Activated CD4-positive, CD25-positive, alpha-beta regulatory T cell treated with anti-CD3 and anti-CD28 coated beads, Interleukin-2, amount 50 U/mL, for 24 hours (primary cell): Measurements from ENCODE around the gene SUMF1.

Source experiments
- ATAC-seq, 2 donors: fragments of 150-1000 bp; cut with Tn5 transposase; one replicate each; pipeline ENCODE4 v1.10.0; 2021; ENCODE audit warnings: mild to moderate bottlenecking in 1 of 2, moderate library complexity in 1 of 2

The SUMF1 gene

DNA sequence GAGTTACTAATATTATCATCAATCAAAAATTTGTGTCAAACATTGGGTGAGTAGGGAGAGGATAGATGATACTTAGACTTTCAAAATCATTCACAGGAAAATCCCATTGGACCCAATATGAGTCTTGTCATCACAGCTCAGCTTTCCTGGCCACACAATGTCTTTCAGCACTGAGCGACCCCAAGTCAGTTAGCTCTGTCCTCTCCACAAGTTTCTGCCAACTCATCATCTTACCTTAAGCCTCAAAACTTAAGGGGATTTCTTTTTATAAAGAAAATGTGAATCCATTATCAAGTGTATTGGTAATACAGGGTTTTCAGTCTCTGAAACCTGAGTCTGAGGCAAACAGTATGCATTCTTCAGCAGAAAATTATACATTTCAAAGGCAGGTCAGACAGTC lies 55.8 kb downstream of the SUMF1 start:
- no peak for ATAC-seq

DNA sequence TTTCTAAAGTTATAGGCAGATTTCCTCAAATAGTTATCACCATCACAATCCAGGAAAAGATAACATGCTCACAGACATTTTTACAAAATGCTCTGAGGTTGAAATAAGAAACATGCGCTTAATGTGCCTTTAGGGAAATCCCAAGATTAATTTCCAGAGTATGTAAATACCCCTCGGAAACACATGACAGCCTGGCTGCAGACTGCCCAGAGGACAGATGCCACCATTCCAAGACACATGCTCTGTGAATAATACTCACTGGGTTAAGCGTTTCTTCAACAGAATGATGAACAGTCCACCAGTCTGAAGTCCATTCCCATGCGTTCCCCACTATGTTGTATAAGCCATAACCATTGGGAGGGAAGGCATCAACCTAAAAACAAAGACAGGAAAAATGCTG lies 56.5 kb downstream of the SUMF1 start:
- ATAC-seq = no peak

DNA sequence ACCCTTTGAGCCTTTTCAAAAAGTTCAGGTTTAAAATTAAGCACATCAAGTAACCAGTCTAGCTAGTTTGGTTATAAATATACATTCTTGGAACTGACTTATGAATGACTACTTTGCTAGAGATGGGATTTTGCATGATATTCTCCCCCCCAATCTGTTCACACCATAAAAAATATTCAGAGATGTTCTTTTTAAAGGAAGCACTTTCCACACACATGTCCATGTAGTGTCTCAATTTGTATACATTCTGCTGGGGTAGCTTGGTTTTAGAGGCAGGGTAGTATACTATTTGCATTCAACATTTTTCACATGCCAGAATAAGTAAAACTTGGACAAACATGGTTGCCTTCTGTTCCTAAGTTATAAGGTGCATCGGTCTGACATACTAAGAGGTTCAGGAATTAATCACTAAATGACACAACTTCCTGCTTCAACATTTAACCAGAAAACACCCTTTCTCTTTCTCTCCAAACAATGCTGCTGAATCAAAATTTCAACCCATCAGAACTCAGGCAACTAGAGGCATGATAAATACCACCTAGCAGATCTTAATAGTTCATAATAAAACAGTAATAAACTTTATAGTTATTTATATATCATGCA lies 57.0 kb downstream of the SUMF1 start:
- peak; percentile 27 to 31 for ATAC-seq

DNA sequence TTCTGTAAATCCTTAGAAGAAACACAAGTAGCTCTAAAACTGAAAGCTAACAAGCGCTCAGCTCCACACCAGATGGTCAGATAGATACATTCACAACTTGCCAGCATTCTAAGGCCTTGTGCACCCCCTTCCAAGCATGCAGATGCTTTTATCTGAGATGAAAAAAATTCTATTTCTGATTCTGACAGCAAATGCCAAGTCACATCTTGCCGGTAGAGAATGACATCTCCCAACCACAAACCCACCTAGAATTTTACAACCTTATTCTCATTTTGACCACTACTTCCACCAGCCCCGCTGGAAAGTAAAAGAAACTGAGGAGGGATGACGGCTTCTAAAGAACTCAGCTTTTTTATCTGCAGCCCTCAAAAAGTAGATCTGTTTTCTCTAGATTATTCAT lies 57.7 kb downstream of the SUMF1 start:
- ATAC-seq = peak; percentile 52 to 57

DNA sequence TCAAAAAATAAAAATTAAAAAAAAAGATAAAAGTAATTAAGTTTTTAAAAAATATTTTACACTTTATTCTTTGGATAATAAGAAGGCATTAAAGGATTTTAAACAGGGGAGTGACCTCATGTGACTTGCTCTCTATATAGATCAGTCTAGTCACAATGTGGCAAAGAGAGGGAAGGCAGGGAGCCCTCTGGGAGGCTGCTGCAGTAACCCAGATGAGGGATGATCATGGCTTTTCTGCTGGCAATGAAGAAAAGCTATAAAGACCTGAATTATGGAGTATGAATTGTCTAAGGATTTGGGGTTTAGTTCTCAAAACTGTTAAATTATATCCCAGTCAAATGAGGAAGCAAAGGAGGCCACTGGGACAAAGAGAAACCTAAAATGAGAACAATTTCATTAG lies 58.1 kb downstream of the SUMF1 start:
- no peak for ATAC-seq

DNA sequence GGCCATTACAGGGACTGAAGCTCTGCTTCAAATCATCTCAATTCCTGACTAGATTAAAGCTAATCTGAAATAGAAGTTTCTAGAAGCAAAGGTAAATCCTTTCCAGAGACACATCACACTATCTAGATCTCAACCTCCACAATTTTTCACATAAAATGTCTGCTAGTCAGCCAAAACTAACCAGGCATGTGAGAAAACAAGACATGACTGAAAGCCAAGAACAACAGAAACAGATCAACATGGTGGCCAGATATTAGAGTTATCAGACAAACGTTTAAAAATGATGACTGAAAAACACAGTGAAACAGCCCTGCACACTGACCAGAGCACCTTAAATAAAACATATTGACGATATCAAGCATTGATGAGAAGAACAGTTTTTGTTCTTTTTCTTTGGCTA lies 59.1 kb downstream of the SUMF1 start:
- no peak for ATAC-seq

DNA sequence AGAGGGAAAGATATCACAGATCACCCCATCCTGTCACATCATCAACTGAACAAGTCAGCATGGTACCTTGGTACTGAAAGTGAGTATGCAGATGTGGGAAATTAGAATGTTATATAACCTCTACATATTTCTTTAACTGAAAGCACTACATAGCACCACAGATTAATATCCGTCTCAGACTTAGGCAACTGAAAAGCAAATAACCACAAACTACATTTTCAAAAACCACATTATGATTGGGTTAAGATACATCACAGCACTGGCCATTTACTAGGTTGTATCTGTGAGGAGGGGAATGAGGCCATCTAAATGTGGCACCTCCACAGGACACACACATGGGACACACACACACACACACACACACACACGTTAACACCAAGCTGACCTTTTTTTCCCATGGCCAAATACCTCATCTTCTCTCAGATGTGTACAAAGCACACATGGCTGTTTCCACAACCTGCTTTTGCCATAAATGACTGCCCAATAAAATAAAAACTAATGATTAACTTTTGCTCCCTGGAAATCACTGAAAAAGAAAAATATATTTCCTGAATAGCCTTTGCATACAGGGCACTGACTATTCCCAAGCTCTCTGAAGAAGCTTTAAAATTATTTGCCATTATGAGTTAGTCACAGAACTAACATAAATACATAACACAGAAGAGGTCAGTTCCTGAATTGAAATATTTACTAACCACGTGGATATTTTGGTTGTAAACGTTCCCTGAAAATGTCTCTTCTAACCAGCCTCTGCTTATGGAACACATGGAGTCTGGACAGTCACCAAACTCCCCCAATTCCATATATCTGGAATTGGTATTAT lies 60.1 kb downstream of the SUMF1 start:
- peak; percentile 63 to 74 for ATAC-seq

DNA sequence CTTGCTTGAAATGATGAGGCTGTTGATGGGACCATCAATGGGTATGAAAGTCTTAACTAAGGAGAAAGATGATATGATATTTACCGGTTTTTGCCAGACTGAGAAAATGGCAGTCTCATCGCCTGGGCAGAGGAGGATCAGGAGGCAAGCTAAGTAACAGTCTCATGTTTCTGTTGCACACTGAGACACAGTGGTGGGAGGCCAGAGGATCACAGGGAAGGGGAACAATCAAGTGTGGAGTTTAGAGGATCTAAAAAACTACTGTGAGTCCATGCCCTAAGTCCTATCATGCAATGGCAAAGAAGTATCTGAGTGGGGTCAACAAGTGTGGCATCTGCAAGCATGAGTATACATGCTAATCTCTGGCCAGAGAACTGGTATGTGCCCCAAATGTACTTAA lies 62.2 kb downstream of the SUMF1 start:
- no peak for ATAC-seq

DNA sequence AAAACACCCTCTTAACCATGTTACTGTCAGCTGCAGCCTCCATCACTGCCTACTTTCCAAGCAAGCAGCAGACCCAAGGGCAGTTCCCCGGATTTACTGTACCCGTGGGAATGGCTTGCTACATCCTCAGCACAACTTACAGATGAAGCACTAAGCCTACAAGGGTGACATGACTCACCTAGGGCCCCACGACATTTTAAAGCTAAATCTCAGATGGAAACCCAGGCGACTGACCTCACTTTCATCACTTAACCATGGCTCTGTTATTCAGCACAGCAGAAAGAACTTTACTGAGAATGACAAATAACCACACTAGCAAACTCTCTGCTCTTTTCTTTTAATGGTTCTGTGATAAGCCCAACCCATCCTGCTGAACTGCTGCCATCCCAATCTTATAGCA lies 65.6 kb downstream of the SUMF1 start:
- ATAC-seq = peak; percentile 36 to 48

DNA sequence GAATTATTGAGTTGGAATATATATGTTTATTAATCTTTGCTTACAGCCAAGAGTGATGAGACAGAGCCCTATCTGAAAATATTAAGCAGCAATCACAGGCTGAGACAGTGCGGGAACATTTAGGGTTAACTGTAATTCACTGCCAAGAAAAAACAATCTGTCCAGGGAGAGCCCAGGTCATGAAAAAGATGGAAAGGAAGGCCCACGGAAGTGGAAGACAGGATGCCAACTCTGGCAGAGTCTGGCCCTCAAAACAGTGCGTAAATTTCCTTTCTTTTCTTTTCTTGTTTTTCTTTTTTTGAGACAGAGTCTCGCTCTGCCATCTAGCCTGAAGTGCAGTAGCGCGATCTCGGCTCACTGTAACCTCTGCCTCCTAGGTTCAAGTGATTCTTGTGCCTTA lies 67.6 kb downstream of the SUMF1 start:
- ATAC-seq = no peak

DNA sequence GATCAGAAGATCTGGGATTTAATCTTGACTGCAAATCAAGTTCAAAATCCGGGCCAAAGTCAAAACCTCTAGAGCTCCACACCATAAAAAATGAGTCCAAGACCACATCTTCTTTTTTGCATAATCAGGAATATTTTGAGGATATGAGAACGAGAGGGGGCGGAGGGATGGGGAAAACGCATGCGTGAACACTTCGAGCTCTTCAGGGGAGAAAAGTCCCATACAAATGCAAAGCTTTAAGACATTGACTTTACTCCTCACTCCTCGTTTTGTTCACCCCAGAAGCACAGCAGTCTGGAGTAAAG lies 68.2 kb downstream of the SUMF1 start:
- ATAC-seq = no peak

DNA sequence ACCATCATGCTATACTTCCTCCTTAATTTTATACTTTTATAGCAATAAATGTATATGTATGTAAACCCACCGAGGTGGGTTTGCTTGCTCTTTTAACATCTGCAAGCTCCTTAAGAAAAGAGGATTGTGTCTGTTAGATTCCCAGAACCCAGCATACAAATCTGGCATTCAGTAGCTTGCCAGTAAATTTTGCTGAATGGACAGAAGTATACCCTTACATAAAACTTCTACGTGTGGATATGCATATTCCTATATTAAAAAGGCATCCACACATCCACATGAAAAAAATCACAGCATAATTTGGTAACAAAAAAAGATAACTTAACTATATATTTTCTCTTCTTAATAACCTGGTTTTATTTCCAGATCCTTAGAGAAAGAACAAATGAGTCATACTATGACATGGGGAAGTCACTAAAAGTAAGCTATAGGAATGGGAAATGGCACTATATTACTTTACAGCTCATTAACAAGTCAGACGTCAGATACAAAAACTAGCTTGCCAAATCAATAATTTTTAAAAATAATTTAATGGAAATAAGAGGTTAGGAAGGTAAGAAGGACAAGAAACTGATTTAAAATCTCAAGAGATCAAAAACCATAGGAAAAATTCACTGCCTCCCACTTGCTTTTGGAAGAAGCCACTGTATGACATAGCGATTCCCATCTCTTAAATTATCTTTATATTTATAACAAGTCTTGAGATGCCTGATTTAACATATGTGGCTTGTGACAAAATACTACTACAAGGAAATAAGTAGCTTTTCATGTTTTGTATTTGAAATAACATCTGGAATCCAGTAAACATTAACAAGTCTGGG lies 68.7 kb downstream of the SUMF1 start:
- ATAC-seq = no peak

DNA sequence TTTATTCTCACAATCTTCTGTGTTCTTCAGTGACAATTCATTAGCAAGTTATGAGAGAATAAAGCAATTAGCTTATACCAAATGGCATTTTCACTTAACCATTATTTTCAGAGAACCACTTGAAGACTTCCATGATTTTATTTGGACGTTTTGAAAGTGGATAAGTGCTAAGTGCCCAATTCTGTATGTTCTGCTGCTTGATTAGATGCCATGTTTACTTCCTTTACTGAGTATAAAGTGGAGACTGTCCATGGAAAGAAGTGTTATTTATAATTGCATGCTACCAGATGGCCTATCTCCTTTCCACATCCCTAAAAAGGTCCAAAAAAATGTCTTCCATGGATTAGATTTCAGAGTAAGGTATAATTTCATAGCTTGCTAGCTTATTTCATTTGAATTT lies 69.6 kb downstream of the SUMF1 start:
- ATAC-seq = no peak

DNA sequence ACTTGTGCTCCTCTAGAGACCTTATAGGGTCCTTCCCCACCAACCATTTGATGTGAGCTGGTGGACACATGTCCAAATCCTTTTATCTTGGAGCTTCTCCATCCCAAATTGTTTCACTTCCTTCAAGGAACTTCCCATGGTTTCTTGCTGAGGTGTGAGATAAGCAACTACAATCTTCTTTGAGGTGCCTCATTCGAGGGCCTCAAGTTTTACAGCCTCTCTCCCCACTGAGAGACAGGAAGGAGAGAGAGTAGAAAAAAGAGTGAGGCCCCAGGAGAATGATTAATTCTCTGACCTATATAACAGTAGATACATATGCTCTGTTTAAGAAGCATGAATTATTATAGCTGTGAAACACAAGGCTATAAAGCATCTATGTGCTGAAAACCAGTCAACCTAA lies 70.5 kb downstream of the SUMF1 start:
- ATAC-seq = no peak

DNA sequence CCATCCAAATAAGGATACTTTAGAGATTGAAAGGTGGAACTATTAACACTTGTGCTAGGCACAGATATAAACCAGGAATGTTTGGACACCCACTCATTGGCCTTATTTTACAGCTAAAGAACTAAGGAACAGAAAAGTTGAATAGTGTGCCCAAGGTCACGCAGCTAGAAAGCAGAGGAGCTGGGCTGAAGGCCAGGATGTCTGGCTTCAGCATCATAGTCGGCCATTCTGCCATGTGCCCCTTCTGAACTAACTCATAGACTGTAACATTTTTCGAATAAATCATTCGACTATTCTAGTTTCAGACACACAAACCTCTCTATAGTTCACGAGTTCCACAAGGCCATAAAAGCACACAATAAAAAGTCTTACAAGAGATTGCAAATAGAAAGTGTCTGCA lies 71.1 kb downstream of the SUMF1 start:
- ATAC-seq = no peak

DNA sequence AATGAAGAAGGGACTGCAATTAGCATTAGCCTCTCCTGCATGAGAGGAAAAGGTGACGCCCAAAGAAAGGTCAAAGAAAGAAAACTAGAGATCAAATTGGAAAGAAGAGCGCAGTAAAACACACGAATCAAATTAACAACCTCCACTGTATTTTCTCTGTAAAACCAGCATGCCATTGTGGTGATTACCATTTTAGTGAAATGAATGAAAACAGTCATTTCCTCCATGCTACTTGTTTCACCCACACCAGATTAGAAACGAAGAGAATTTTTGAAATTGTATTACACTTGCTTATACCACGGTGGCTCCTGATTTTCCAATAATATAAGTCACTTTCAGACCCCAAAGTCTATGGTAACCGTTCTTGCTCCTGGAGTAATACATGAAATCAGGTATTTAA lies 71.6 kb downstream of the SUMF1 start:
- no peak for ATAC-seq

DNA sequence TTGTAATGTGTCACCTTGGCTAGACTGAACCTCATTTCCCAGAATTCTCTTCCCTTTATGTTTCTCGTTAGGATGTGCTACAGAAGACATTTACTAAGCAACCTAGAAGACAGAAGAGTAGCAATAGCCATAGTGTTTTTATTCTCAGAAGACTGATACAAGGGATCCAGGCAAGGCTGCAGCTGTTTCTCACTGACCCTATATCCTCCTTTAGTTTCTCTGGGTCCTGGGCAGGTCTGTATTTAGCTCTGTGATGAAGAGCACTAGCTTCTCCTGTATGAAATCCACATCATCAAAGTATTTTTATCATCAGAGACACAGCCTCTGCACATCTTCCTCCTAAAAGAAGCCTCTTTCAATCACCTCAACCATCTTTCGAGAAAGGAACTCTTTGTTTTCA lies 72.5 kb downstream of the SUMF1 start:
- no peak for ATAC-seq

DNA sequence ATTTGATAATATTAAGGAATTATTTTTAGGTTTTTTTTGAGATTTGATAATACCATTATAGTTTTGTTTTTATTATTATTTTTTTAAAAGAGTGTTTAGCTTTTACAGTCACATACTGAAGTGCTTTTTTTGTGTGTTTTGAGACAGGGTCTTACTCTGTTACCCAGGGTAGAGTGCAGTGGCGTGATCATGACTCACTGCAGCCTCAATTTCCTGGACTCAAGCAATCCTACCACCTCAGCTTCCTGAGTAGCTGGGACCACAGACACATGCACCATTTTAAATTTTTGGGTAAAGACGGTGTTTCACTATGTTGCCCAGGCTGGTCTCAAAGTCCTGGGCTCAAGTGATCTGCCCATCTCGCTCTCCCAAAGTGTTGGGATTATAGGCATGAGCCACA lies 73.0 kb downstream of the SUMF1 start:
- no peak for ATAC-seq

DNA sequence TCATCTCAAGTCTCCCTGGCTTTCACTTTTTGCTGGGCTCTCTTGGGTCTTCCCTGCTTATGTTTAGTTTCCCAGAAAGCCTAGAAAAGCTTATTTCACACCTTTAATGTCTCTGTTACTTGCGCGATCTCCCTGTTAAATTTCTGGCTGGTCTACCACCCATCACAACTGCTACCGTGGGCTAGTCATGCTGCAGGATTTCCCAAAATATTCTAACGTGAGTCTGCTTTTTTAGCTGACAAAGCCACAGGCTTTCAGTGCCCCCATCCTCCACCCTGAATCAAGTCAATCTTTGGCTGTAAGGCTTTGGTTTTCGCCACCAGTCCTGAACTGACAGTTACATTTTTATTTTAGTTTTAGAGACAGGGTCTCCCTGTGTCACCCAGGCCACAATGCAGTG lies 74.1 kb downstream of the SUMF1 start:
- no peak for ATAC-seq

DNA sequence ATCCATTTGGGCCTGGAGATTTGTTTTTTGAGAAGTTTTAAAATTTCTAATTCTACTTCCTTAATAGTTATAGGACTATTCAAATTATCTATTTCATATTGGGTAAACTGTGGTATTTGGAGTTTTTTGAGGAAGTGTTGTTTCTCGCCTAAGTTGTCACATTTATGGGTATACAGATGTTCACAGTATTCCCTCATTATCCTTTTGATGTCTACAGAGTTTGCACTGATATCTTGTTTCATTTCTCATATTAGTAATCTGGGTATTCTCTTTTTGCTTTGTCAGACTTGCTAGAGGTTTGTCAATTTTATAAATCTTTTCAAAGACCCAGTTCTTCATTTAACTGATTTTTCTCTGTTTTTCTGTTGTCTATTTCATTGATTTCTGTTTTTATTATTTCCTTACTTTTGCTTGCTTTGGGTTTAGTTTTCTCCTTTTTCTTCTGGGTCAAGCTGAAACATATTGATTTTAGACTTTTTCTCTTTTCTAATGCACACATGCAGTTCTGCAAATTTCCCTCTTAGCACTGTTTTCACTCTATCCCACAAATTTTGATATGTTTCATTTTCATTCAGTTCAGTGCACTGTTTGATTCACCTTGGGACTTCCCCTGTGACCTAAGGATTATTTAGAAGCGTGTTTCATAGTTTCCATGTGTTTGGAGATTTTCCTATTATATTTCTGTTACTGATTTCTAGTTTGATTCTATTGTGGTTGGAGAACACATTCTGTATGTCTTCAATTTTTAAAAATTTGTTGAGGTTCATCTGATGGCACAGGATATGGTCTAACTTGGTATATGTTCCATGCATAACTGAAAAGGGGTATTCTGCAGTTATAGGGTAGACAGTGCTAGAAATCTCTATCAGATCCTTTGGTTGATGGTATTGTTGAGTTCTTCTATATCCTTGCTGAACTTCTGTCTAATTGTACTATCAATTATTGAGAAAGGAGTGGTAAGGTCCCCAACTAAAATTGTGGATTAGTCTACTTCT lies 79.6 kb downstream of the SUMF1 start:
- peak; percentile 77 for ATAC-seq

DNA sequence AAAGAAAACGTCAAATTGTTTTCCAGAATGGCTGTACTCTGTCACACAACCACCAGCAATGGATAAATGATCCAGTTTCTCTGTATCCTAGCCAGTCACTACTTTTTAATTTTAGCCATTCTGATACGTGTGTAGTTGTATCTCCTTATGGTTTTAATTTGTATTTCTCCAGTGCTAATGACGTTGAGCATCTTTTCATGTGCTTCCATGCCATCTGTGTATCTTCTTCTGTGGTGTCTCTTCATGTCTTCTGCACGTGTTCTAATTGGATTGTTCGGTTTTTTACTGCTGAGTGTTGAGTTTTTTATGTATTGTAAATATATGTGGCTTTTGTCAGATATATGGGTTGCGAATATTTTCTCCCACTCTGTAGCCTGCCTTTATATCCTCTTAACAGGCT lies 81.9 kb downstream of the SUMF1 start:
- no peak for ATAC-seq

DNA sequence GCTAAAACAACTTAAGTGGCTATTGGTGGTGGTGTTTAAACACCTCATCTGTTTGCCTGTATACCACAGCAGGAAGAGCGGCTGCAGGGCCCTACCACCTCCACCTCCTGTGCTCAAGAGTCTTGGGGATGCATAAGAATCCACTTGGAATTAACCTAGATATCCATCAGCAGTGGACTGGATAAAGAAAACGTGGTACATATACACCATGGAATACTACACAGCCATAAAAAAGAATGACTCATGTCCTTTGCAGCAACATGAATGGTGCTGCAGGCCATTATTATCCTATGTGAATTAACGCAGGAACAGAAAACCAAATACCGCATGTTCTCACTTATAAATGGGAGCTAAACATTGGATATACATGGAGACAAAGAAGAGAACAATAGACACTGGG lies 87.1 kb downstream of the SUMF1 start:
- ATAC-seq = no peak

DNA sequence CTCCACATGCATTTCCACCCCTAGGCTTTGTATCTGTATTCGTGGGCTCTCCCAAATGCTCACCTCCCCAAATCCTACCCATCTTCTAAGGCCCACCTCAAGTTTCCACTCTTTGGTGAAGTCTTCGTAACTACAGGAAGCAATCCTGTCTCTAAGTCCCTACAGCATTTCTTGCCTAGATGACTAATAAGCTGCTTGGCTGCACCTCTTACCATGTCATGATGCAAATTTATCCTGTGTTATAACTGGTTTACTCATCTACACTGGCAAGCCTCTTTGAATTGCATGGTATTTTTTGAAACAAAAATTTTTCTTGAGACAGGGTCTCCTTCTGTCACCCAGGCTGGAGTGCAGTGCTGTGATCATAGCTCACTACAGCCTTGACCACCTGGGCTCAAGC lies 90.6 kb downstream of the SUMF1 start:
- ATAC-seq = no peak
